ENCODE results near the gene CDH13. TPM values are rescaled to one million over a fixed set of nuclear protein-coding genes. Genes with fewer than 3 reads are reported as not detected.

Gene CDH13
- total and polyA plus RNA-seq, 9 of the 15 experiments (the other 6 are each of a cell fraction or from before 2014, with no cell fraction given) = 0.03 TPM; not detected in 8

- no peak for FAIRE-seq
- in situ Hi-C loops (cut with MboI) = no loop called here
Measured at GRCh38 chr16:82720414-82720813, 93.6 kb downstream of the CDH13 start.

More at GRCh38 chr16:82720414-82720813, 93.6 kb downstream of the CDH13 start:
- Histone ChIP-seq H3K79me2 (ENCODE audit: control insufficient read depth, insufficient read depth, low read length) (no peaks in the 10 kb centered on the region), H3K4me3 (no peak overlapping the region), H4K20me1 (replicated peaks; ENCODE audit: control insufficient read depth, insufficient read depth, low read length) (no peaks in the 10 kb centered on the region), H3K9me3 (replicated peaks; ENCODE audit: control insufficient read depth, insufficient read depth, low read depth, low read length) (no peaks in the 10 kb centered on the region), H3K9ac (ENCODE audit: insufficient read depth in 1 of 2, low read depth in 2 of 2, low read length in 2 of 2) (no peak overlapping the region), H3K9me1 (ENCODE audit: control insufficient read depth, insufficient read depth, low read length) (no peaks in the 10 kb centered on the region), H3K36me3 (ENCODE audit: control insufficient read depth, insufficient read depth, low read length) (no peaks in the 10 kb centered on the region), H3K27me3 (ENCODE audit: control insufficient read depth in 2 of 2, insufficient read depth in 2 of 2, low read length in 2 of 2) (no peaks in the 10 kb centered on the region), H3K4me2 (ENCODE audit: insufficient read depth, low read length) (no peak overlapping the region), H3K4me1 (replicated peaks in 1 of 2; ENCODE audit: control insufficient read depth in 2 of 2, insufficient read depth in 2 of 2, low read length in 2 of 2) (no peaks in the 10 kb centered on the region), H3K27ac (ENCODE audit: extremely low read depth, low read depth, low read length) (no peak overlapping the region), H2AFZ (ENCODE audit: low read depth, low read length) (no peak overlapping the region)
- BruUV-seq (replicated peaks) = no TSS peak
- TF ChIP-seq RUNX1 (IDR thresholded peaks at IDR 0.05; ENCODE audit: low read depth) = no peak
- TF ChIP-seq, protein P1, sequence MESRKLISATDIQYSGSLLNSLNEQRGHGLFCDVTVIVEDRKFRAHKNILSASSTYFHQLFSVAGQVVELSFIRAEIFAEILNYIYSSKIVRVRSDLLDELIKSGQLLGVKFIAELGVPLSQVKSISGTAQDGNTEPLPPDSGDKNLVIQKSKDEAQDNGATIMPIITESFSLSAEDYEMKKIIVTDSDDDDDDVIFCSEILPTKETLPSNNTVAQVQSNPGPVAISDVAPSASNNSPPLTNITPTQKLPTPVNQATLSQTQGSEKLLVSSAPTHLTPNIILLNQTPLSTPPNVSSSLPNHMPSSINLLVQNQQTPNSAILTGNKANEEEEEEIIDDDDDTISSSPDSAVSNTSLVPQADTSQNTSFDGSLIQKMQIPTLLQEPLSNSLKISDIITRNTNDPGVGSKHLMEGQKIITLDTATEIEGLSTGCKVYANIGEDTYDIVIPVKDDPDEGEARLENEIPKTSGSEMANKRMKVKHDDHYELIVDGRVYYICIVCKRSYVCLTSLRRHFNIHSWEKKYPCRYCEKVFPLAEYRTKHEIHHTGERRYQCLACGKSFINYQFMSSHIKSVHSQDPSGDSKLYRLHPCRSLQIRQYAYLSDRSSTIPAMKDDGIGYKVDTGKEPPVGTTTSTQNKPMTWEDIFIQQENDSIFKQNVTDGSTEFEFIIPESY (CRISPR knock-in tag; IDR thresholded peaks at IDR 0.05) = no peak
- no peak for TF ChIP-seq IFI16 (CRISPR knock-in tag; IDR thresholded peaks at IDR 0.05)
- no peak for TF ChIP-seq PHF8 (IDR thresholded peaks at IDR 0.05; ENCODE audit: borderline replicate concordance, low read length)
- TF ChIP-seq ZNF174 (CRISPR knock-in tag; IDR thresholded peaks at IDR 0.05) = no peak
- no peak for TF ChIP-seq ZFPM2 (CRISPR knock-in tag; IDR thresholded peaks at IDR 0.05)
- TF ChIP-seq MECOM (CRISPR knock-in tag; IDR thresholded peaks at IDR 0.05) = no peak
- TF ChIP-seq MTA1 (IDR thresholded peaks at IDR 0.05; ENCODE audit: borderline replicate concordance) = no peak
- no peak for TF ChIP-seq ZNF431 (CRISPR knock-in tag; IDR thresholded peaks at IDR 0.05)
- no peak for TF ChIP-seq ZNF184 (CRISPR knock-in tag; IDR thresholded peaks at IDR 0.05)
- no peak for TF ChIP-seq ZNF263 (CRISPR knock-in tag; IDR thresholded peaks at IDR 0.05; ENCODE audit: borderline replicate concordance)
- no peak for TF ChIP-seq TAF15 (IDR thresholded peaks at IDR 0.05; ENCODE audit: low read depth, low read length)
- intact Hi-C loops (cut with micrococcal nuclease) = no loop called here
- ChIA-PET POLR2A (no interaction called here), CTCF (ENCODE audit: low intra/inter-chr PET ratio) (no interaction called here)
- ATAC-seq (no peak), DNase-seq (ENCODE audit: extremely low read depth in 1 of 4, low spot score in 3 of 4) (no peak)
- WGBS (ENCODE audit: insufficient coverage, low coverage, missing lambda C conversion rate) = 0% methylated on average over 3 of the region's 3 CpGs

Data from K562 (cell line).